Measurements from ENCODE around the gene SLC7A10.

DNA sequence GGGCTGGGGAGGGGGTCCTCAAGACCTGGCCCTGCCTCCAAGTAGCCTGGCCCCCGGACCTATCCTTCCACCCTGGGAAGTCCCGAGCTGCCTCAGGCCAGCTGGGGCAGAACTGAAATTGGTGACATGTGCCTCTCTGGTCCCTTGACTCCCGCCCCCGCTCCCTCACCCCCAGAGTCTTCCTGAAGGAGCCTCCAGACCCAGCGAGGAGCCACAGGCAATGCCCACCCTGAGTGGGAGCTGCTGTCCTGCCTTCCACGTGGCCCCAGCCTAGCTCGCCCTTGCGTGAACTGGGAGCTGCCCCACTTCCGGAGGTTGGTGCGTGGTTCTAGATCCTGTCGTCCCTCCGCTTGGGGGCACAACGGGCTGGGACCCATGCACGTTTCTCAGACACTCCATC is 42.1 kb upstream of the SLC7A10 start:
- TF ChIP-seq SIN3A (IDR thresholded peaks at IDR 0.05; ENCODE audit: borderline replicate concordance, low read depth, low read length): no peak
- no peak for TF ChIP-seq CHD2 (IDR thresholded peaks at IDR 0.05; ENCODE audit: low read length, partially characterized antibody)
- no peak for TF ChIP-seq POLR2AphosphoS5 (IDR thresholded peaks at IDR 0.05; ENCODE audit: low read depth, low read length)
- no peak for TF ChIP-seq NRF1 (IDR thresholded peaks at IDR 0.05; ENCODE audit: low read depth, low read length)
- TF ChIP-seq FOXM1 (IDR thresholded peaks at IDR 0.05; ENCODE audit: low read depth): no peak
- no peak for TF ChIP-seq RAD21 (IDR thresholded peaks at IDR 0.05; ENCODE audit: low read length)
- TF ChIP-seq, protein P1, sequence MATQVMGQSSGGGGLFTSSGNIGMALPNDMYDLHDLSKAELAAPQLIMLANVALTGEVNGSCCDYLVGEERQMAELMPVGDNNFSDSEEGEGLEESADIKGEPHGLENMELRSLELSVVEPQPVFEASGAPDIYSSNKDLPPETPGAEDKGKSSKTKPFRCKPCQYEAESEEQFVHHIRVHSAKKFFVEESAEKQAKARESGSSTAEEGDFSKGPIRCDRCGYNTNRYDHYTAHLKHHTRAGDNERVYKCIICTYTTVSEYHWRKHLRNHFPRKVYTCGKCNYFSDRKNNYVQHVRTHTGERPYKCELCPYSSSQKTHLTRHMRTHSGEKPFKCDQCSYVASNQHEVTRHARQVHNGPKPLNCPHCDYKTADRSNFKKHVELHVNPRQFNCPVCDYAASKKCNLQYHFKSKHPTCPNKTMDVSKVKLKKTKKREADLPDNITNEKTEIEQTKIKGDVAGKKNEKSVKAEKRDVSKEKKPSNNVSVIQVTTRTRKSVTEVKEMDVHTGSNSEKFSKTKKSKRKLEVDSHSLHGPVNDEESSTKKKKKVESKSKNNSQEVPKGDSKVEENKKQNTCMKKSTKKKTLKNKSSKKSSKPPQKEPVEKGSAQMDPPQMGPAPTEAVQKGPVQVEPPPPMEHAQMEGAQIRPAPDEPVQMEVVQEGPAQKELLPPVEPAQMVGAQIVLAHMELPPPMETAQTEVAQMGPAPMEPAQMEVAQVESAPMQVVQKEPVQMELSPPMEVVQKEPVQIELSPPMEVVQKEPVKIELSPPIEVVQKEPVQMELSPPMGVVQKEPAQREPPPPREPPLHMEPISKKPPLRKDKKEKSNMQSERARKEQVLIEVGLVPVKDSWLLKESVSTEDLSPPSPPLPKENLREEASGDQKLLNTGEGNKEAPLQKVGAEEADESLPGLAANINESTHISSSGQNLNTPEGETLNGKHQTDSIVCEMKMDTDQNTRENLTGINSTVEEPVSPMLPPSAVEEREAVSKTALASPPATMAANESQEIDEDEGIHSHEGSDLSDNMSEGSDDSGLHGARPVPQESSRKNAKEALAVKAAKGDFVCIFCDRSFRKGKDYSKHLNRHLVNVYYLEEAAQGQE (IDR thresholded peaks at IDR 0.05; ENCODE audit: low read depth, low read length): no peak
- TF ChIP-seq, protein P2, sequence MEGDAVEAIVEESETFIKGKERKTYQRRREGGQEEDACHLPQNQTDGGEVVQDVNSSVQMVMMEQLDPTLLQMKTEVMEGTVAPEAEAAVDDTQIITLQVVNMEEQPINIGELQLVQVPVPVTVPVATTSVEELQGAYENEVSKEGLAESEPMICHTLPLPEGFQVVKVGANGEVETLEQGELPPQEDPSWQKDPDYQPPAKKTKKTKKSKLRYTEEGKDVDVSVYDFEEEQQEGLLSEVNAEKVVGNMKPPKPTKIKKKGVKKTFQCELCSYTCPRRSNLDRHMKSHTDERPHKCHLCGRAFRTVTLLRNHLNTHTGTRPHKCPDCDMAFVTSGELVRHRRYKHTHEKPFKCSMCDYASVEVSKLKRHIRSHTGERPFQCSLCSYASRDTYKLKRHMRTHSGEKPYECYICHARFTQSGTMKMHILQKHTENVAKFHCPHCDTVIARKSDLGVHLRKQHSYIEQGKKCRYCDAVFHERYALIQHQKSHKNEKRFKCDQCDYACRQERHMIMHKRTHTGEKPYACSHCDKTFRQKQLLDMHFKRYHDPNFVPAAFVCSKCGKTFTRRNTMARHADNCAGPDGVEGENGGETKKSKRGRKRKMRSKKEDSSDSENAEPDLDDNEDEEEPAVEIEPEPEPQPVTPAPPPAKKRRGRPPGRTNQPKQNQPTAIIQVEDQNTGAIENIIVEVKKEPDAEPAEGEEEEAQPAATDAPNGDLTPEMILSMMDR (IDR thresholded peaks at IDR 0.05): no peak
- TF ChIP-seq, protein P3, sequence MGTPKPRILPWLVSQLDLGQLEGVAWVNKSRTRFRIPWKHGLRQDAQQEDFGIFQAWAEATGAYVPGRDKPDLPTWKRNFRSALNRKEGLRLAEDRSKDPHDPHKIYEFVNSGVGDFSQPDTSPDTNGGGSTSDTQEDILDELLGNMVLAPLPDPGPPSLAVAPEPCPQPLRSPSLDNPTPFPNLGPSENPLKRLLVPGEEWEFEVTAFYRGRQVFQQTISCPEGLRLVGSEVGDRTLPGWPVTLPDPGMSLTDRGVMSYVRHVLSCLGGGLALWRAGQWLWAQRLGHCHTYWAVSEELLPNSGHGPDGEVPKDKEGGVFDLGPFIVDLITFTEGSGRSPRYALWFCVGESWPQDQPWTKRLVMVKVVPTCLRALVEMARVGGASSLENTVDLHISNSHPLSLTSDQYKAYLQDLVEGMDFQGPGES (IDR thresholded peaks at IDR 0.05; ENCODE audit: low read depth, low read length): no peak

Measured in SK-N-SH (cell line).